Small intestine (tissue), 7 donors: ENCODE measurements around the gene GARIN1A. TPM values are rescaled to one million over a fixed set of nuclear protein-coding genes. Genes with fewer than 3 reads are reported as not detected.
A peak's percentile ranks its signal among the peaks of the same experiment; 100 is the strongest.
"Not testable (repeated sequence)": the region's sequence is repeated elsewhere in the genome, so short reads cannot be mapped to it uniquely, and the experiment has no call there.

Experiments
- DNase-seq, 2 donors: peaks; one replicate each; pipeline versions ENCODE4 v3.0.0 to v3.0.0-alpha.2; 2013
- FAIRE-seq: peaks from 2 replicates; lab custom pipeline; 2012; peaks lifted over from hg19 to GRCh38; lab: Jason Lieb, UNC
- H3K27ac ChIP-seq, 3 donors: one replicate each; pipeline ENCODE4 v1.5.1; 2013; ENCODE audit warnings: low read length in 2 of 3, mild to moderate bottlenecking in 2 of 3, control low read depth in 1 of 3, inconsistent platforms in 1 of 3, low read depth in 1 of 3, moderate library complexity in 1 of 3
- H3K27me3 ChIP-seq, 3 donors: one replicate each; pipeline ENCODE4 v1.6.1; 2013; ENCODE audit warnings: low read length in 3 of 3, inconsistent platforms in 1 of 3; ENCODE audit not compliant: control insufficient read depth in 3 of 3, insufficient read depth in 3 of 3
- H3K36me3 ChIP-seq, 3 donors: one replicate each; pipeline ENCODE4 v1.6.1; 2013; ENCODE audit warnings: low read length in 3 of 3, inconsistent platforms in 1 of 3, low read depth in 1 of 3, mild to moderate bottlenecking in 1 of 3, moderate library complexity in 1 of 3; ENCODE audit not compliant: control insufficient read depth in 3 of 3, insufficient read depth in 2 of 3
- H3K4me1 ChIP-seq, 3 donors: one replicate each; pipeline ENCODE4 v1.6.1; 2013; ENCODE audit warnings: low read length in 2 of 3, inconsistent platforms in 1 of 3, low read depth in 1 of 3, mild to moderate bottlenecking in 1 of 3, moderate library complexity in 1 of 3; ENCODE audit not compliant: control insufficient read depth in 3 of 3, insufficient read depth in 2 of 3
- H3K4me3 ChIP-seq, 3 donors: one replicate each; pipeline ENCODE4 v1.5.1; 2013; ENCODE audit warnings: low read length in 3 of 3, control low read depth in 1 of 3, inconsistent platforms in 1 of 3, low read depth in 1 of 3, mild to moderate bottlenecking in 1 of 3, moderate library complexity in 1 of 3
- H3K9me3 ChIP-seq, 2 donors: one replicate each; pipeline ENCODE4 v1.6.1; 2013; ENCODE audit warnings: low read depth in 1 of 2, low read length in 1 of 2; ENCODE audit not compliant: control insufficient read depth in 2 of 2, insufficient read depth in 1 of 2
- WGBS, 3 donors: extraction: QIAGEN DNeasy Blood & Tissue Kit; methylation state at CpG; one replicate each; pipeline ENCODE4 v1.1.7; 2013; 5-methylcytosine and 5-hydroxymethylcytosine counted together
- polyA plus RNA-seq, 4 donors: library from polyadenylated mRNA; stranded (reverse) in 3 of 4; unstranded in 1 of 4; fragments of 200-250 nt in 3 of 4; fragments of 120-200 nt in 1 of 4; gene quantifications; one replicate each; pipeline versions ENCODE4 v1.2.1 to v1.2.3, GENCODE V29; 2013
- donor health status: healthy with polysubstance abuse.
- donor health status: control.
- donor health status: control.
- donor health status: Bipolar disorder and iron deficiency.
- donor health status: healthy.

GARIN1A gene
- polyA plus RNA-seq, 4 donors = 0.37 to 2.0 (median 1.5) TPM

GRCh38 chr7:128687131-128687530, 15.0 kb downstream of the GARIN1A start:
- H3K4me3 ChIP-seq = no peak overlapping the region

GRCh38 chr7:128688492-128688891, 16.4 kb downstream of the GARIN1A start:
- 20 to 85% (median 29%) methylated on average over 1 to 4 of the region's 5 CpGs for WGBS, 3 donors
- Histone ChIP-seq H3K4me1 (no peaks in the 10 kb centered on the region), H3K27me3 (peaks cover 0 to 3% (median 0%) of the 10 kb centered on the region in 3 donors), H3K9me3 (no peaks in the 10 kb centered on the region), H3K4me3 (no peak overlapping the region), H3K36me3 (no peaks in the 10 kb centered on the region), H3K27ac (no peak overlapping the region)
- DNase-seq (no peak), FAIRE-seq (no peak)

More at GRCh38 chr7:128687131-128687530, 15.0 kb downstream of the GARIN1A start:
- 91 to 97% (median 92%) methylated on average over 3 of the region's 3 CpGs for WGBS, 3 donors
- no peak for FAIRE-seq
- no peak for DNase-seq
- H3K27me3 ChIP-seq = peaks cover 0 to 3% (median 0%) of the 10 kb centered on the region in 3 donors
- H3K36me3 ChIP-seq = no peaks in the 10 kb centered on the region
- H3K9me3 ChIP-seq = no peaks in the 10 kb centered on the region
- no peak overlapping the region for H3K27ac ChIP-seq
- H3K4me1 ChIP-seq = no peaks in the 10 kb centered on the region

- not testable (repeated sequence) for H3K27ac ChIP-seq, H3K9me3 ChIP-seq, H3K4me3 ChIP-seq, DNase-seq, H3K36me3 ChIP-seq, H3K27me3 ChIP-seq, H3K4me1 ChIP-seq, FAIRE-seq
- 95 to 98% (median 96%) methylated on average over 40 to 51 of the region's 59 CpGs for WGBS, 3 donors
Observed at GRCh38 chr7:128689161-128689935, 17.3 kb downstream of the GARIN1A start.

- Histone ChIP-seq H3K4me3 (no peak overlapping the region), H3K27me3 (peaks cover 0 to 6% (median 5%) of the 10 kb centered on the region in 3 donors), H3K4me1 (no peaks in the 10 kb centered on the region), H3K9me3 (no peaks in the 10 kb centered on the region), H3K36me3 (no peaks in the 10 kb centered on the region), H3K27ac (no peak overlapping the region)
- DNase-seq (no peak), FAIRE-seq (no peak)
- WGBS, 3 donors = 67 to 83% (median 73%) methylated on average over 1 of the region's 1 CpG
Observed at GRCh38 chr7:128691227-128691626, 19.1 kb downstream of the GARIN1A start.

GRCh38 chr7:128692623-128693270, 20.7 kb downstream of the GARIN1A start:
- DNase-seq (no peak), FAIRE-seq (no peak)
- H3K36me3 ChIP-seq = no peaks in the 10 kb centered on the region
- peaks cover 0 to 8% (median 0%) of the 10 kb centered on the region in 3 donors for H3K4me1 ChIP-seq
- WGBS, 3 donors = 70 to 84% (median 73%) methylated on average over 7 of the region's 7 CpGs
- no peaks in the 10 kb centered on the region for H3K9me3 ChIP-seq
- H3K4me3 ChIP-seq = no peak overlapping the region
- peaks cover 0 to 22% (median 12%) of the 10 kb centered on the region in 3 donors for H3K27me3 ChIP-seq
- H3K27ac ChIP-seq = no peak overlapping the region

- FAIRE-seq (no peak), DNase-seq (peak in 1 of 2 donors; percentile 4)
- Histone ChIP-seq H3K36me3 (no peaks in the 10 kb centered on the region), H3K4me1 (peaks cover 0 to 8% (median 0%) of the 10 kb centered on the region in 3 donors), H3K27me3 (peaks cover 0 to 29% (median 12%) of the 10 kb centered on the region in 3 donors), H3K4me3 (no peak overlapping the region), H3K9me3 (no peaks in the 10 kb centered on the region), H3K27ac (no peak overlapping the region)
- WGBS, 3 donors = 75 to 87% (median 78%) methylated on average over 19 of the region's 19 CpGs
Observed at GRCh38 chr7:128693373-128694015, 21.4 kb downstream of the GARIN1A start.

GRCh38 chr7:128694738-128695137, 22.6 kb downstream of the GARIN1A start:
- Histone ChIP-seq H3K27ac (no peak overlapping the region), H3K4me1 (peaks cover 0 to 8% (median 0%) of the 10 kb centered on the region in 3 donors), H3K27me3 (peaks cover 0 to 33% (median 12%) of the 10 kb centered on the region in 3 donors), H3K4me3 (no peak overlapping the region), H3K36me3 (no peaks in the 10 kb centered on the region), H3K9me3 (no peaks in the 10 kb centered on the region)
- FAIRE-seq (no peak), DNase-seq (no peak)
- 19 to 47% (median 40%) methylated on average over 2 of the region's 2 CpGs for whole genome bisulfite sequencing, 3 donors

- H3K4me1 ChIP-seq = peaks cover 0 to 8% (median 0%) of the 10 kb centered on the region in 3 donors
- WGBS, 3 donors = 2 to 8% (median 6%) methylated on average over 37 of the region's 37 CpGs
- H3K27ac ChIP-seq = no peak overlapping the region
- H3K36me3 ChIP-seq = no peaks in the 10 kb centered on the region
- peak; percentile 18 to 48 for DNase-seq
- H3K4me3 ChIP-seq = peak overlapping the region in 1 of 3 donors; percentile 33
- H3K9me3 ChIP-seq = no peaks in the 10 kb centered on the region
- H3K27me3 ChIP-seq = peaks cover 0 to 40% (median 12%) of the 10 kb centered on the region in 3 donors
- no peak for FAIRE-seq
Observed at GRCh38 chr7:128697302-128697905, 25.3 kb downstream of the GARIN1A start.
